Panc1 (cell line): ENCODE data around the gene PRSS33.

Experiments used
- CTCF ChIP-seq: fragments of 450-650 bp; IDR thresholded peaks from 2 replicates; pipeline ENCODE4 v1.5.1; 2017; ENCODE audit warnings: mild to moderate bottlenecking
- POLR2AphosphoS5 ChIP-seq: IDR thresholded peaks from 2 replicates; pipeline ENCODE4 v1.6.1; 2012; ENCODE audit warnings: mild to moderate bottlenecking, low read depth, low read length, moderate library complexity
- REST ChIP-seq, 2 experiments: IDR thresholded peaks; 2 replicates each; pipeline ENCODE4 v1.6.1; 2011 to 2012; ENCODE audit warnings: low read depth in 2 of 2, control low read depth in 1 of 2, low read length in 1 of 2, mild to moderate bottlenecking in 1 of 2, moderate library complexity in 1 of 2; ENCODE audit not compliant: insufficient read depth in 1 of 2
- SIN3A ChIP-seq: IDR thresholded peaks from 2 replicates; pipeline ENCODE4 v1.6.1; 2012; ENCODE audit warnings: low read depth, mild to moderate bottlenecking, low read length, moderate library complexity, borderline replicate concordance; ENCODE audit not compliant: insufficient read depth
- TCF7L2 ChIP-seq: IDR thresholded peaks from 2 replicates; pipeline ENCODE4 v1.6.1; 2011; ENCODE audit warnings: mild to moderate bottlenecking, low read depth, low read length, inconsistent platforms

- no peak for TF ChIP-seq CTCF
- TF ChIP-seq REST (IDR thresholded peaks at IDR 0.05; ENCODE audit: insufficient read depth in 1 of 2, low read depth in 2 of 2, low read length in 1 of 2), result no peak
- no peak for TF ChIP-seq TCF7L2
- TF ChIP-seq POLR2AphosphoS5, result peak; percentile 78
- no peak for TF ChIP-seq SIN3A
Measured at GRCh38 chr16:2771496-2772402, 15.6 kb downstream of the PRSS33 start.
